GM19351 (cell line): ENCODE data around the gene SNRNP25.

ENCODE experiments used
- ATAC-seq: cut with Tn5 transposase; IDR thresholded peaks from one replicate; pipeline ENCODE4 v1.9.1; 2021; ENCODE audit warnings: mild to moderate bottlenecking, moderate library complexity; ENCODE audit not compliant: unreplicated experiment

SNRNP25 gene

DNA sequence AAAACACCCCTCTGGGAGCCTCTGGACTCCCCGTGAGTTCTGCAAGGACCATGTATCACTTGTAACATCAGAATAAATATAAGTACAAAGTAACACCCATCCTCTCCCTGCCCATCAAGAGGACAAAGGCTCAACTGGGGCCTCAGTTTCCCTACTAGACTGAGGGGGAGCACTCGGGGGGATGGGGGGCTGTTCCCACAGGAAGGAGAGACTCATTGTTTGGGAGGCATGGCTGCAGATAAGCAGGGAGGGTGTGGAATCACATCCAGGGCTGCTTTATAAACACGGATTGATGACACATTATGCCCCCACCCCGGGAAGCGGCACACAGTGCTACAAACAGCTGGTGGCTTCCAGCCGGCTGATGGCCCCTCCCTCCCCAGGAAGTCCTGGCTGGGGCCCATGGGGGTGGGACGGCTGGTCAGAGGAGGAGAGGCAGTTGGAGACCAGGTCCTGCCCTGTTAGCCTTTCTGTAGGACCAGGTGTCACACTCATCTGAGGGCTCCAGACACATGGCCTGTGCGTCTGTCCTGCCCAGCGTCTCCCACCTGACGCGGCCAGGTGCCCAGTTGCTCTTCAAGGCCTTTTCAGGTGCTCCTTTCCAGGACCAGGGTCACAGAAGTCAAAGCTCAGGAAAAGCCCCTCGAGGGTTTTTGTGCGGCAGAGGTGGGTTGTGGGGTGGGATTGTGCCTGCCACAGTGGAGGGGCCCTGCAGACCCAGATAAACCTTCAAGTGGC lies 23.1 kb downstream of the SNRNP25 start:
- no peak for ATAC-seq

DNA sequence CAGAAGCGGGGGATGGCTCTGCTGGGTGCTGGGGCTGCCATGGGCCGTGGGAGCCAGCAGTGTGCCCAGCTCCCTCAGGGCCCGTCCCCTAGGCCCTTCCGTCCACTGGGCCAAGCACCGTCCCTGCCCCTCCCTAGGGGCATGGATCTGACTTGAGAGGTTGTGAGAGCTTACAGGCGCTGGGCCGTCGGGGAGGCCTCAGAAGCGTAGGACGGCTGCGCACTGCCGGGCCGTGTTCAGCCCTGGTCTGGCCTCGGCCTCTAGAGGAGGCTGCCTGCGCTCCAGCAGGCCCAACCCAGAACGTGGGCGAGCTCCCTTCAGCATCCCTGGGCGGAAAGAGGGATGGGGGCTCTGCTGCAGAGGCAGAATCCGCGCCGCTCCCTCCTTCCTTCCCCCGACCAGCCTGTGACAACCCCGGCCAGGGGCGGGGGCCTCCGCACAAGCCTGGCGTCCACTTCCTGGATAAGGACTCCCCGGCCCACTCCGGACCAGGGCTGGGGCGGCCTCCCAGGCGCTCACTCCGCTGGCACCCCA lies 23.7 kb downstream of the SNRNP25 start:
- ATAC-seq = peak; percentile 39

DNA sequence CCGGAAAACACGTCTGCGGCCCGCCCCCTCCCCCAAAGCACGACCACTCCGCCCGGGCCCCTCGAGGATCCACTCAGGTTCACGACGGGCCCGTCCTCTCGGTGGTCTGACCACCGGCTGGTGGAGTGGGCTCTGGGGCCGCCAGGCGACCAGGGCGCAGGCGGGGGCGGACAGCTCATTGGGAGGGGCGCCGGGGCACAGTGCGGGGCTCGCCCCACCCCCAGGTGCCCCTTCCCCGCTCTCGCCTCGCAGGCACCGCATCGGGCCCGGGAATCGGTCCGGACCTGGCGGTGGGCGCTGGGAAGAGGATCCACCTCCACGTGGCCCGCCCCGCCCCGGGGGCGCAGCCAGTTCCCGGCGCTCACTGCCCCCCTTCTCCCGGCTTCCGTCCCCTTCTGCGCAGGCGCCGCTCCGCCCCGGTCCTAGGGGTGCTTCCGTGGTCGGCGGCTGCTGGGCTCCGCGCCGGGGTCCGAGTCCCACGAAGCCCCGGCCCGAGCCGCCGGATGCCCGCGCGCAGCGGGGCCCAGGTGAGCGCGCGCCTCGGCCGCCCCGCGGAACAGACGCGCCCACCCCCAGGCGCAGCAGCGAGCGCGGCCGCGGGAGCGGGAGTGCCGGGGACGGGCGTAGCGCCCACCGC lies 24.3 kb downstream of the SNRNP25 start, which contains the start of gene MPG:
Gene MPG, plus strand, starts transcription at position 419 of the 637 bp plus-strand sequence. Its CDS starts 85 bp downstream, at position 504.
- peak; percentile 74 for ATAC-seq

DNA sequence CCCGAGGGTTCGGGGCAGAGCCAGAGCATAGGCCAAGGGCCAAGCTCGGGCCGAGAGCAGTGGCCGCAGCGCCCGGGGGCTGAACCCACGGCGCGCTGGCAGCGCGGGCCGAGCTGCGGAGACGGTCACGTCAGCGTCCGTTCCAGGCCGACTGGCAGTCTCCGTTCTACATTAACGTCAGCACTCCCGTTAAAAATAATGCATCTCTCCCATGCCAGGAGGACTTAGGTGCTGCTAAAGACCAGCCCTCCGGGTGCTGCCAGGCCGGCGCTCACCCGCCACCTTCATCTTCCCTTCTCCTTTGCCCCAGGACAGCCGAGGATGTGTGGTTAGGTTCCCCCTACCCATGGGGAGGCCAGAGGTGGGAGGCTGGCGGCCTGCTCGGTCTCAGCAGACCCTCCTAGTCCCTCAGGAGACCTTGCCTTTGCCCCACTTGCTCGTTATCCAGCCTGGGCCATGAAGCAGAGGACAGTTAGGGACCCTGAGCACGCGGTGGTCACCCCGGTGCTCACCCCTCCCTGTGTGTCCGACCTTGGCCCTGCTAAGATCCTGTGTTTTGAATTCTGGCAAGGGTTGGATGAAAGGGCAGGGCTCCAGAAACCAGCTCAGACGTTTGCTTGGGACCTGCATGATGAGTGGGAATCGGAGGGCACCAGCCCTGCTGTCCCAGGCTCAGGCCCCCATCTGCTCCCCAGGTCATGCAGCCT lies 25.0 kb downstream of the SNRNP25 start:
- peak; percentile 17 for ATAC-seq

DNA sequence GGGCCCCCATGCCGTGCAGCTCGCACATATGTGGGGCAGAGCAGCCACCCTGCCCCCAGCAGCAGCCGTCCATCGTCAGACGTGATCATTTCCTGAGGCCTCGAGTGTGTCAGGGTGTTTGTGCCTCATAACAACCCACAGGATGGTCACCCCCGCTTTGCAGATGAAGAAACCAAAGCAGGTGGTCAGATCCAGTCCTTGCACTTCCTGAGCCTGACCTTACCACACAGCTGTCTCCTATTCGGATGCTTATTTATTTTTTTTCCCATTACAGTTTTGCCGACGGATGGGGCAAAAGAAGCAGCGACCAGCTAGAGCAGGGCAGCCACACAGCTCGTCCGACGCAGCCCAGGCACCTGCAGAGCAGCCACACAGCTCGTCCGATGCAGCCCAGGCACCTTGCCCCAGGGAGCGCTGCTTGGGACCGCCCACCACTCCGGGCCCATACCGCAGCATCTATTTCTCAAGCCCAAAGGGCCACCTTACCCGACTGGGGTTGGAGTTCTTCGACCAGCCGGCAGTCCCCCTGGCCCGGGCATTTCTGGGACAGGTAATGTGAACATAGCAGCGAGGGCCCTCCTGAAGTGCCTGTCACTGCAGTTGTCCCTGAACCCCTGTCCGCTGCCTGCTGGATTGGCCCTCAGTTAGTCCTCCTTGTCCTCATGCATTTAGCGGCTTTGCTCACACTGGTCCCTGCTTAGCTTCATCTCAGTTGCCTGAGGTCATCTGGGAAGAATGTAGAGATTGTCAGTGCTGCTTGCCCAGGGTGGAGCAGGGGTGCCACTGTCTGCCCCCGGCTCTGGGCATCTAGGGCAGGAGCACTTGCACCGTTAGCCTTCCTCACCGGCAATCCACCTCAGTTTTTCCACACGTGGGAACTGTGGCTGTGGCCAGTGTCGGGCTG lies 25.8 kb downstream of the SNRNP25 start:
- ATAC-seq = no peak

DNA sequence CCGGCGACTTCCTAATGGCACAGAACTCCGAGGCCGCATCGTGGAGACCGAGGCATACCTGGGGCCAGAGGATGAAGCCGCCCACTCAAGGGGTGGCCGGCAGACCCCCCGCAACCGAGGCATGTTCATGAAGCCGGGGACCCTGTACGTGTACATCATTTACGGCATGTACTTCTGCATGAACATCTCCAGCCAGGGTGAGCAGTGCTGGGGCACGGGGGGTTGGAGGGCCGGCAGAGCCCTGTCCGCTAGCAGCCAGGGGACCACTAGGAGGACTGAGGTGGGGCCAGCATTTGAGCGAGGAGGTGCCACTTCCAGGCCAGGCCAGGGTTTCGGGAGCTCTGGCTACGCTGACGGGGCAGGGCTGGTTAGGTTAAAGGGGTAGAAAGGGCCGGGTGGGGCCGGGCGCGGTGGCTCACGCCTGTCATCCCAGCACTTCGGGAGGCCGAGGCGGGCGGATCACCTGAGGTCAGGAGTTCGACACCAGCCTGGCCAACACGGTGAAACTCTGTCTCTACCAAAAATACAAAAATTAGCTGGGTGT lies 29.5 kb downstream of the SNRNP25 start:
- no peak for ATAC-seq

DNA sequence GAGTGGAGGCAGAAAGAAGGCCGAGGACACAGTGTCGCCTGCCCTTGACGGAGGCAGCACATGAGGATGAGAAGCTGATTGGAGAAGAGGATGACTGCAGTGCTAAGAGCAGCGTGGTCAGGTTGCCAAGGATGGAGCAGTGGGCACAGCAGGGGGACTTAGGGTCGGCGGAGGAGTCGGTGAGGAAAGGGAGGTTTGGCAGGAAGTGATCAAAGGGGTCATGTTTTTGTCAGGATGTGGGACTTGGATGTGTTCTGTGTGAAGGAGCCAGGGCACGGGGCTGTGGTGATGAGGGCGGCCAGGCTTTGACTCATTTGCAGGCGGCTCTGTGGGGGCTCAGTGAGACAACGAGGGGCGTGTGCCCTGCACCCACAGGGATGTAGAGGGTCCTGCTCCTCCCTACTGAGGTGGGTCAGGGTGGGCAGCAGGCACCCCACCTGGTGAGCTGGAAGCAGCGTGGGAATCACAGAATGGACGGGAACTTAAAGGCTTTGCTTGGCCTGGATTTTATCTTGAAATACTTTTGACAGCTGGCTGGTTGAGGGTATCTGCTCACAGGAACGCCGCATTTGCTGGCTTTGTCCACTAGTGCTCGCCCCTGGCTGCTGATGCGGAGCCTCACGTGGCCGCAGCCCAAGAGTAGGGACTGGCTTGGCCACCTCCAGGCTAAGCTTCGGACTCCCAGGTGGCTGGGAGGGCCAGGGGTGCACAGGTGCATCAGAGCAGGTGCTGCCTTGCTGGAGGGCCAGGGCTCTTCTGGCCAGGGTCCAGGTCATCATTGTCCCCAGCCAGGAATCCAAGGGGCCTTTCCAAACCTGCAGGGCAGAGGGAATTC lies 30.4 kb downstream of the SNRNP25 start:
- no peak for ATAC-seq

DNA sequence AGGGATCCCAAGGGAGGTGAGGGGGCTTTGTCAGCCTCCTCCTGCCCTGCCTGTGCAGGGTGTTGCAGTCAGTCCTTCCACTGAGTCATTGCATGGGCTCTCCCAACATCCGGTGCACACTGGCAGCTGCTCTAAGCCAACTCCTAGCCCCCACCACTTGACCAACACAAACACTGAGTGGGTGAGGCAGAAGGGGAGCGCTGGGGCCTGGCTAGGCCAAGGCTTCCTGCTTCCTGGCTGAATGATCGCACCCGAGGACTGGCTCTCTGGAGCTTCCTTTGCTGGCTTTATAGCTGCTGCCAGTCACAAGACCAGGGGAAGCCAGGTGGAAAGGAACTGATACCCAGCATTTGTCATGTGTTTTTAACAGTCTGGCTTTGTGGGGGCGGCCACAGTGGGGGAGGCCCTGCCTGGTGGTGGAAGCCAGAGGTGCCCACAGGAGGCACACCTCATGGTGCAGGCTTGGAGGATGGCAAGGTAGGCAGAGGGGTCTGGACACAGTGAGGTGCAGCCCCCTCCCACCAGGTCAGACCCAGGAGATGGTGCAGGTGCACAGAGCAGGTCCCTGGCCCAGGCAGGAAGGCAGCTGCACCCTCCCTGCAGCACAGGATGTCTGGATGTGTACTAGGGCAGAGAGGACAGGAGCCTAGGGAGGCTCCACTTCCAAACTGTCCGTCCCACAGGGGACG lies 31.2 kb downstream of the SNRNP25 start:
- ATAC-seq = no peak

DNA sequence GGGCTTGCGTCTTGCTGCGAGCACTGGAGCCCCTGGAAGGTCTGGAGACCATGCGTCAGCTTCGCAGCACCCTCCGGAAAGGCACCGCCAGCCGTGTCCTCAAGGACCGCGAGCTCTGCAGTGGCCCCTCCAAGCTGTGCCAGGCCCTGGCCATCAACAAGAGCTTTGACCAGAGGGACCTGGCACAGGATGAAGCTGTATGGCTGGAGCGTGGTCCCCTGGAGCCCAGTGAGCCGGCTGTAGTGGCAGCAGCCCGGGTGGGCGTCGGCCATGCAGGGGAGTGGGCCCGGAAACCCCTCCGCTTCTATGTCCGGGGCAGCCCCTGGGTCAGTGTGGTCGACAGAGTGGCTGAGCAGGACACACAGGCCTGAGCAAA lies 31.8 kb downstream of the SNRNP25 start:
- ATAC-seq = no peak

DNA sequence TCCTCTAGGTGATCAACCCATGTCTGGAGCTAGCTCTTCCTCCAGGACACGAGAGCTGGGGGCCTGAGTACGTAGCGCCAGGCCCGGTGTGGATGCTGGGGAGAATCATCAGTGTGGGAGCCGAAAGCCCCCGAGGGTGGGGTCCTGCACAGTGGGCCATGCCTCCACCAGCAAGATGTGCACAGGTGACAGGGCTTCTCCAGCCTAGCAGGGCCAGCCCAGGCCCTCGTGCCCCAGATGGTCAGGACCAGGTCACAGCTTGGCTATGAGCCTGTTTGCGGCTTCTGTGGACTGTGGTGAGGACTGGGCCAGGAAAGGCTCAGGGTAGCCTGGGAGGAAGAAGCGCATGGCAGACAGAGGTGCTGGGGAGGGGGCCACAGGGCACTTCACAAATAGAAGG lies 32.2 kb downstream of the SNRNP25 start:
- no peak for ATAC-seq

DNA sequence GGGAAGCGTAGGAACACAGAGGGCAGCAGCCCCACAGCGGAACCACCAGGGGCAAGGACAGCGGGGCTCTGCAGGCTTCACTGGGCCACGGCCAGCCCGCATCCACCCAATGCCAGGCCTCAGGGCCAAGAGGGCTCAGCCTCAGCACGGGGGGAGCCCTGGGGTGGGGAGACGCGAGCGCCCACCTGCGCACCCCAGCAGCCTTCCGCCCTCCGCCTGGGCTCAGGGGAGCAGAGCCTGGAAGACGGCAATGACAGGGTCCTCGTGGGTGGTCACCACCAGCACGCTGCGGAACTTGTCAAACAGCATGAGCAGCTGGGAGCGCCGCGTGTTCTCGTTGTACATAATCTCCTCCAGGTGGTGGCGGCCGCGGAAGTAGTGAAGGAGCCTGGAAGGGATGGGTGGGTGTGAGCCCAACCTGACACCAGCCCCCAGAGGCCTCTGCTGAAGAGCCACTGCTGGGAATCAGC lies 32.9 kb downstream of the SNRNP25 start:
- no peak for ATAC-seq

DNA sequence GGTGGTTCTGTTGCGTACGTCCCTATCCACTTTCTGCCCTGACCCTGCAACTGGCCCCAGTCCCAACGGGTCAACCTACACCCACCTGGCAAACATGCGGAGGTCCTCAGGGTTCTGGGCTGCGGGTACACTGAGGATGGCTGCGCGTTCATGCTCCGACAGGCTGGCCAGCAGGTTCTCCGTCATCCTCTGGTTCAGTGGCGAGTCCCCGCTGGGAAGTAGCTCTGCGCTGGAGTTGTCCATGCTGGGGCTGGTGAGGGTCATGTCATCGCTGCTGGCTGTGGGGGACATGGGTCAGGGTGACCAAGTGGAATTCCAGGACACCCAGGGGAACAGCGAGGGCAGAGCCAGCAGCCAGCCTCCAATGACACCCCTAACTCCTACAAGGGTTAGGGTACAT lies 35.0 kb downstream of the SNRNP25 start:
- ATAC-seq = no peak

DNA sequence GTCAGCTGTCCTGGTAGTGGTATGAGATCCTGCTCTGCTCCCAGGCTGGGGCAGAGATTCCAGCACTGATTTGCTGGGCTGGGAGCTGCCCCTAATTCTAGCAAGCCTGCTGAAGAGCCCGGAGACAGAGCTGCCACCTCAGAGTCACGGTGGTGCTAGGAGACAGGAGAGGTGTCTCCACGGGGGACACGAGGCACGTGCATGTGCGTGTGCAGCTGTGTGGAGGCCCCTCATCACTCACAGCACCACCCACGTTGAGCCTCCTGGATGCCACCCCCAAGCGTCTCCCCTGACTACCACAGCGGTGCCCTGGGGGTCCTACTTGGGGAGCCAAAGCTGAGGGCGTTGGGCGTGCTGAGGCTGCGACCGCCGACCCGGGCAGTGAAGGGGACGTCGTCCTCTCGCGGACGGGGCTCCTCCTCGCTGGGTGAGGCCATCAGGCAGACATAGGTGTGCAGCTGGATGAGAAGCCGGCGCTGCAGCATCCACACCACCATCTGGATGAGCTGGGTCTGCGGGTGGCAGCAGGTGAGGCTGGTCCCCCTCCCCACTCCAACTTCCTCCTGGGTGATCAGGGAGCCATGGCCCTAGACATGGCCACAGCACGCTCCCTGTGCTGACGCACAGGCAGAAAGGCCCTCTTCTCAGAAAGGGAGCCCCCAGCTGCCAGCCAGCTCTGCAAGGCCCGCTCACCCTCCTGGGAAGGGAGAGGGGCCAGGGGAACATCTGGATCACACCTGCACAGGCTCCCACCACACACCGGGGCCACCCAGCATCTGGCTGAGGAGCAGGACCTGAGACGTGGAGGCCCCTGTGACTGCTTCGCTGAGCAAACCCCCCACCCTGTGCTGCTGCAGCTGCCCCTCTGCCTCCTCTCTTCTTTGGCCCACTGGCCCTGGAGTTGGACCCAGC lies 36.0 kb downstream of the SNRNP25 start:
- no peak for ATAC-seq

DNA sequence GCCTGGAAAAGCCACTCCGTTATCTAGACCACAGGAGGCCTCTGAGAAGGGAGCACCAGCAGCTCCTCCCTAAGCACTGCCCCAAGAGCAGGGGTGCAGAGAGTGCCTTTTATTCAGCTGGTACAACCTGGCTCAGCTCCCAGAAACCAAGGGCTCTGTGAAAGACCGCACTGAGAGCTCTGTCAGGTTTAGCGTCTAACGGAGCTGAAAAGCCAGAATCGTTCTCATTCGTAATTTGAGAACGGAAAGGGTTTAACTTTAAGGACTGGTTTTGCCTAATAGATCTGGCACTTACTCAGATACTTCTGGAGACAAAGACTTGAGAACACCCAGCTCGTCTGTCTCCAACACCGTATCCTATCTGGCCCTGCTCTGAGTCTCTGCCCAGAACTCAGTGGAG lies 37.9 kb downstream of the SNRNP25 start:
- no peak for ATAC-seq

DNA sequence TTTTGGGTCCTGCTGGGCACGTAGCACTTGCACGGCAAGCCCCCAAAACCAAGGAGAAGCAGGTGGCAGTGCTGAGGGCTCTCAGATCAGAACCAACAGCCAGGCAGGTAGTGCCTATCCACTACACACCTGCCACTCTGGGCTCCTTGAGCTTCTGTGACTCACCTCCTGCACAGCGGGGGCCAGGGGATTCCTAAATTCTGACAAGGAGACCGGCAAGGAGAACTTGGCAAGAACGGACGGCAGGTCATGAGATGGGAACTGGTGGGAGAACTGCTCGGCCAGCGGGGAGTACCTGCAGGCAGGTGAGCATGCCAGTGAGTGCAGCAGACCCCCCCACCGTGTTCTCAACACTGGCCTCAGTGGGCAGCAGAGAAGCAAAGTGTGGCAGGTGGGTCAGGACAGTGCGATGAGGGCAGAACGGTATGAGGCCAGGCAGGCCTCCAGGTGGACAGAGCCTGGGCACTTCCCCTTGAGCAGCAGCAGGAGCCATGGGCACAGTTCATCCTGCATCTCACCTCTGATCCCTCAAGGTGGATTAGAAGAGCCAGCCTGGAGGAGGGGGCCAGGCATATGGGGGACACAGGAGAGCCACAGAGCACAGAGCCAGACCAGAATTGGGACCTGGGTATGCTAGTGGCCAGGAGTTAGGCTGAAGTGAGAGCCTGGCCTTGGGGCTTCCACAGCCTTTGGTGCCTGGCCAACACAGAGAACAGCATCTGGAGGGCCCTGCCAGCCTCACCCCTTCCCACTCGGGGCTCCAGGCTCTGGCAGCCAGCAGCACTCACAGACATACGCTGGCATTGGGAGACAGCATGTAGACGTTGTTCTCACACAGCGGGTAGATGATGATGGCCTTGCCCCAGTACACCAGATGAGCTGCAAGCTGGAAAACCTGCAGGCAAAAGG lies 39.1 kb downstream of the SNRNP25 start:
- ATAC-seq = no peak

DNA sequence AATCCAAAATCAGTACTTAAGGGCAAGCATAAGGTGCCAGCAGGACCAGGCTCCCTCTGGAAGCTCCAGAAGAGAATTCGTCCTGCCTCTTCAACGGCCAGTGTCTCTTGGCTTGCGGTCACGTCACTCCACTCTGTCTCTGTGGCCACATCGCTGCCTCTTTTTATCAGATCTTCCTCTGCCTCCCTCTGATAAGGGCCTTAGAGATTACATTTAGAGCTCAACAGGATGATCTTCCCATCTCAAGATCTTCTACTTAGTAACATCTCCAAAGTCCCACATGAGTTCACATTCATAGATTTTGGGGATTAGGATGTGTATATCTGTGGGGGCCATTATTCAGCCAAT lies 41.3 kb downstream of the SNRNP25 start:
- no peak for ATAC-seq

DNA sequence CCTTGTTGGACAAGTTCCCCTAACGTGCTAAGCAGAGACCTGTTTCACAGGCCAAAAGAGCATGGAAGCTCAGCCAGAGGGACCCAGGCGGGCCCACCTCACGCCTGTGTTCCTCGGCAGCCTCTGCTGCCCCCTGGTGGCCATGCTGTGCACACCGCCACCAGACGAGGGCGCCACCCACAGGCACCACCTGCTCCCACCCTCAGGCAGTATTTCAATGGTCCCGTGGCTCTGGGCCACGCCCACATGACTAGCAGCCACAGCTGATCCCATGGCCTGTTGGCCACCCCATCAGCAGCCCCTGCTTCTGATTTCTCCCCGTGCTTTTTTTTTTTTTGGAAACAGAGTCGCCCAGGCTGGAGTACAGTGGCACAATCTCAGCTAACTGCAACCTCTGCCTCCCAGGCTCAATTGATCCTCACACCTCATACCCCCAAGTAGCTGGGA lies 43.3 kb downstream of the SNRNP25 start:
- ATAC-seq = peak; percentile 62
